Frontal cortex (tissue), 4 donors: ENCODE measurements around the gene PACS1. TPM values are rescaled to one million over a fixed set of nuclear protein-coding genes. Genes with fewer than 3 reads are reported as not detected.
"Not testable (repeated sequence)": the region's sequence is repeated elsewhere in the genome, so short reads cannot be mapped to it uniquely, and the experiment has no call there.

ENCODE experiments used
- DNase-seq, 2 donors: peaks; one replicate each; pipeline ENCODE4 v3.0.0; 2012; ENCODE audit warnings: low spot score in 2 of 2
- FAIRE-seq: peaks from 2 replicates; lab custom pipeline; 2012; peaks lifted over from hg19 to GRCh38; lab: Jason Lieb, UNC
- total RNA-seq: library from RNA; depleted of rRNA; stranded (reverse); fragments of >200 nt; gene quantifications from one replicate; pipeline ENCODE4 v1.2.3, GENCODE V29; 2014
- donor health status: control.
- donor health status: control.
- donor health status: control.

The PACS1 gene
- 29.3 TPM for total RNA-seq

- FAIRE-seq (no peak), DNase-seq (peak; percentile 91 to 95)
These were observed at the start of gene PACS1 for GRCh38 chr11:66069715-66070603. PACS1 (plus strand) TSS chr11:66070272; CDS start chr11:66070487, 215 bp downstream.

- DNase-seq = no peak
- no peak for FAIRE-seq
These were observed 49.3 kb upstream of the PACS1 start for GRCh38 chr11:66020618-66021357.

GRCh38 chr11:66022401-66023185, 47.5 kb upstream of the PACS1 start:
- FAIRE-seq (no peak), DNase-seq (peak; percentile 71 to 86)

GRCh38 chr11:66023186-66023440, 47.0 kb upstream of the PACS1 start:
- DNase-seq, FAIRE-seq: not testable (repeated sequence)

- FAIRE-seq (no peak), DNase-seq (no peak)
These were observed 44.0 kb upstream of the PACS1 start, which contains the start of gene CATSPER1 for GRCh38 chr11:66026017-66026529. CATSPER1 (minus strand) TSS chr11:66026479; CDS start chr11:66026379, 100 bp downstream.

- DNase-seq = no peak
- FAIRE-seq = no peak
These were observed 36.9 kb upstream of the PACS1 start for GRCh38 chr11:66032957-66033735.

- FAIRE-seq = no peak
These were observed 34.3 kb upstream of the PACS1 start for GRCh38 chr11:66035653-66036333.

GRCh38 chr11:66036334-66036710, 33.8 kb upstream of the PACS1 start:
- FAIRE-seq (no peak), DNase-seq (no peak)

More at GRCh38 chr11:66035653-66036333, 34.3 kb upstream of the PACS1 start:
- DNase-seq = no peak

- no peak for FAIRE-seq
- no peak for DNase-seq
These were observed 32.7 kb upstream of the PACS1 start for GRCh38 chr11:66037327-66037726.

GRCh38 chr11:66039765-66040164, 30.3 kb upstream of the PACS1 start:
- FAIRE-seq = no peak
- no peak for DNase-seq

GRCh38 chr11:66042227-66042995, 27.7 kb upstream of the PACS1 start:
- no peak for FAIRE-seq
- DNase-seq = peak; percentile 5 to 10

- FAIRE-seq (no peak), DNase-seq (peak; percentile 4 to 27)
These were observed 26.8 kb upstream of the PACS1 start for GRCh38 chr11:66042996-66043906.

- DNase-seq = no peak
- FAIRE-seq = no peak
These were observed 25.3 kb upstream of the PACS1 start for GRCh38 chr11:66044757-66045156.

GRCh38 chr11:66045177-66045639, 24.9 kb upstream of the PACS1 start:
- FAIRE-seq = no peak
- peak; percentile 81 to 88 for DNase-seq

GRCh38 chr11:66046901-66047300, 23.2 kb upstream of the PACS1 start:
- DNase-seq = peak in 1 of 2 donors; percentile 5
- no peak for FAIRE-seq

- FAIRE-seq = no peak
These were observed 22.3 kb upstream of the PACS1 start for GRCh38 chr11:66047541-66048365.

More at GRCh38 chr11:66047541-66048365, 22.3 kb upstream of the PACS1 start:
- peak in 1 of 2 donors; percentile 16 for DNase-seq
